Measurements from ENCODE around the gene PPM1N.

Gene PPM1N

DNA sequence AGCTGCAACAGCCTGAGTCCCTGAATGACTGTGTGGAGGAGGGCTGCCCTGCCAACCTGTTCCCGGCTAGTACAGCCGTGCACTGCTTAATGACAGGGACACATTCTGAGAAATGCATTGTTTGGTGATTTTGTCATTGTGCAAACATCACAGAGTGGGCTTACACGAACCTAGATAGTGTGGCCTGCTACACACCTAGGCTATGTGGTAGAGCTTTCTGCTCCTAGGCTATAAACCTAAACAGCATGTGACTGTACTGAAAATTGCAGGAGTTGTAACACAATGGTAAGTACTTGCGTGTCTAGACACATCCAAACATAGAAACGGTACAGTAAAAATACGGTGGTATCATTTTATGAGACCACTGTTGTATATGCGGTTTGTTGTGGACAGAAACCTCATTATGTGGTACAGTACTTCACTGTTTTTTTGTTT, 44.0 kb downstream of the PPM1N start:
- DNase-seq = no peak

GRCh38 chr19:45547211-45547770, 49.0 kb downstream of the PPM1N start:
- no peak for DNase-seq

DNA sequence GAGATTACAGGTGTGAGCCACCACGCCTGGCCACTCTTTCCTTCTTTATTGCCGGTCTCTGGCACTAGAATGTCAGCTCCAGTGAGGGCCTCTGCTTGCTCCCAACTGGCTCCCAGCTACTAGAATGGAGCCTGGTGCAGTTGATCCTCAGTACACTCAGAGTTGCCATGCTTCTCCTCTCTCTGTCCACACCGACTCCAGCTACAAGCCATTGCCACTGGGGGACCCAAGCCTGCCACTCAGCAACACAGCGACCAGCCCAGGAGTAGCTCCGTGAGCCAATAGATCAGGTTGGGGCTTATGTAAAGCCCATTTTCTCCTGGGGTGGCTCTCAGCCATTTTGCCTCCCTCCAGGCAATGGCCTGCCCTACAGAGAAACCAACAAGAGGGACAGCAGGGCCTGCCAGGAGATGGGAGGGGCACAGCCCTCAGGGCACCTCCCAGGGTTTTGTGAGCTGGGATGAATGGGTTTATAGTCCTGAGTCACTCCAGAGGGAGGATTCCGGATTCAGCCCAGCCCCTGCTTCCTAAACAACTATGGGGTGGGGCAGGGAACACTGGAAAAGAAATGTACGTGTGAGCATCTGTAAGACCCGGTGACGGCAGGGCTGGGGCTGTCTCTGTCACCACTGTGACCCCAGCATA, 49.8 kb downstream of the PPM1N start:
- no peak for DNase-seq
